M059J (cell line): Measurements from ENCODE around the gene HFE. TPM values are rescaled to one million over a fixed set of nuclear protein-coding genes. Genes with fewer than 3 reads are reported as not detected.
A peak's percentile ranks its signal among the peaks of the same experiment; 100 is the strongest.
"Not testable (repeated sequence)": the region's sequence is repeated elsewhere in the genome, so short reads cannot be mapped to it uniquely, and the experiment has no call there.

Experiments used
- DNase-seq: peaks from one replicate; pipeline ENCODE4 v3.0.0-alpha.2; 2012; ENCODE audit warnings: low read depth
- total RNA-seq: library from RNA; depleted of rRNA; stranded (reverse); fragments of >200 nt; shearing (Covaris generic); gene quantifications from 2 replicates; pipeline ENCODE4 v1.2.3, GENCODE V29; 2014

Gene HFE
- total RNA-seq, 1 experiment from 2014 or later = 20.6 TPM

GRCh38 chr6:26059941-26060340 lies 27.3 kb upstream of the HFE start:
- no peak for DNase-seq

GRCh38 chr6:26064619-26065257 lies 22.5 kb upstream of the HFE start:
- DNase-seq = peak; percentile 68

- DNase-seq = peak; percentile 92
Observed at GRCh38 chr6:26065952-26066380, 21.3 kb upstream of the HFE start.

GRCh38 chr6:26067367-26067766 lies 19.9 kb upstream of the HFE start:
- no peak for DNase-seq

GRCh38 chr6:26068036-26068435 lies 19.2 kb upstream of the HFE start:
- no peak for DNase-seq

GRCh38 chr6:26071135-26071534 lies 16.1 kb upstream of the HFE start:
- no peak for DNase-seq

- DNase-seq = no peak
Observed at GRCh38 chr6:26075063-26075717, 12.0 kb upstream of the HFE start.

- not testable (repeated sequence) for DNase-seq
Observed at GRCh38 chr6:26078066-26078465, 9.2 kb upstream of the HFE start.

- DNase-seq = not testable (repeated sequence)
Observed at GRCh38 chr6:26081096-26081495, 6.1 kb upstream of the HFE start.

- DNase-seq = no peak
Observed at GRCh38 chr6:26086211-26086610, 1.0 kb upstream of the HFE start.

GRCh38 chr6:26088344-26088743 lies 1.1 kb downstream of the HFE start:
- no peak for DNase-seq

GRCh38 chr6:26089272-26089671 lies 2.0 kb downstream of the HFE start:
- DNase-seq = no peak

GRCh38 chr6:26092443-26092842 lies 5.2 kb downstream of the HFE start:
- no peak for DNase-seq

- no peak for DNase-seq
Observed at GRCh38 chr6:26094036-26094435, 6.8 kb downstream of the HFE start.

GRCh38 chr6:26097268-26097875 lies 10.1 kb downstream of the HFE start:
- peak; percentile 73 for DNase-seq

- peak; percentile 81 for DNase-seq
Observed at GRCh38 chr6:26103141-26103769, 16.0 kb downstream of the HFE start.

- peak; percentile 98 for DNase-seq
Observed at GRCh38 chr6:26103770-26104456, 16.7 kb downstream of the HFE start.

- DNase-seq = peak; percentile 60
Observed at GRCh38 chr6:26104457-26105108, 17.4 kb downstream of the HFE start.

- peak; percentile 52 for DNase-seq
Observed at GRCh38 chr6:26105109-26105730, 18.0 kb downstream of the HFE start.

GRCh38 chr6:26105842-26106241 lies 18.6 kb downstream of the HFE start:
- peak; percentile 84 for DNase-seq

GRCh38 chr6:26107935-26108334 lies 20.7 kb downstream of the HFE start:
- no peak for DNase-seq
